ENCODE results near the gene SPTBN4.

Gene SPTBN4

DNA sequence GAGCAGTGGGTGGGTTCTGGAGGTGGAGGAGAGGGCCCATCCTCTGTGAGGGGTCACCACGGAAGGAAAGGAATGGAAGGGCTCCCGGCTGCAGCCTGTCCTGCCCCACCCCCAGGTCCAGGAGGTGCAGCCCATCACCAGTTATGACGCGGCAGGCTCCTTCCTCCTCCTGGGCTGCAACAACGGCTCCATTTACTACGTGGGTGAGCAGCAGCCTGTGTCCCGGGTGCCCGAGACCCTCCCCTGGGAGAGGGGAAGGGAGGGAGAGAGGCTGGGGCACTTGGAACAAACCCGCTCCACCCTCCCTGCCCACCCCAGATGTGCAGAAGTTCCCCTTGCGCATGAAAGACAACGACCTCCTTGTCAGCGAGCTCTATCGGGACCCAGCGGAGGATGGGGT is 116.5 kb downstream of the SPTBN4 start:
- Histone ChIP-seq H3K36me3 (ENCODE audit: control insufficient read depth in 2 of 2, insufficient read depth in 1 of 2, low read length in 2 of 2) (peaks cover 61 to 88% of the 10 kb centered on the region in 2 experiments), H3K4me3 (ENCODE audit: low read depth, low read length) (no peak overlapping the region), H3K4me1 (ENCODE audit: control insufficient read depth, insufficient read depth, low read length) (no peaks in the 10 kb centered on the region; the same call in 1 of the 2 replicates), H3K27ac (ENCODE audit: extremely low read depth, low read depth, low read length) (0 out of 2 replicates have a peak overlapping the region, but pooled peaks have one; percentile 11), H3K9me3 (ENCODE audit: control insufficient read depth, insufficient read depth, low read depth, low read length) (no peaks in the 10 kb centered on the region)
- TF ChIP-seq, protein P1, sequence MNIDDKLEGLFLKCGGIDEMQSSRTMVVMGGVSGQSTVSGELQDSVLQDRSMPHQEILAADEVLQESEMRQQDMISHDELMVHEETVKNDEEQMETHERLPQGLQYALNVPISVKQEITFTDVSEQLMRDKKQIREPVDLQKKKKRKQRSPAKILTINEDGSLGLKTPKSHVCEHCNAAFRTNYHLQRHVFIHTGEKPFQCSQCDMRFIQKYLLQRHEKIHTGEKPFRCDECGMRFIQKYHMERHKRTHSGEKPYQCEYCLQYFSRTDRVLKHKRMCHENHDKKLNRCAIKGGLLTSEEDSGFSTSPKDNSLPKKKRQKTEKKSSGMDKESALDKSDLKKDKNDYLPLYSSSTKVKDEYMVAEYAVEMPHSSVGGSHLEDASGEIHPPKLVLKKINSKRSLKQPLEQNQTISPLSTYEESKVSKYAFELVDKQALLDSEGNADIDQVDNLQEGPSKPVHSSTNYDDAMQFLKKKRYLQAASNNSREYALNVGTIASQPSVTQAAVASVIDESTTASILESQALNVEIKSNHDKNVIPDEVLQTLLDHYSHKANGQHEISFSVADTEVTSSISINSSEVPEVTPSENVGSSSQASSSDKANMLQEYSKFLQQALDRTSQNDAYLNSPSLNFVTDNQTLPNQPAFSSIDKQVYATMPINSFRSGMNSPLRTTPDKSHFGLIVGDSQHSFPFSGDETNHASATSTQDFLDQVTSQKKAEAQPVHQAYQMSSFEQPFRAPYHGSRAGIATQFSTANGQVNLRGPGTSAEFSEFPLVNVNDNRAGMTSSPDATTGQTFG (tag by site-specific recombination; IDR thresholded peaks at IDR 0.05; ENCODE audit: borderline replicate concordance), result no peak
- no peak for TF ChIP-seq ZNF530 (tag by site-specific recombination; IDR thresholded peaks at IDR 0.05; ENCODE audit: low read depth)
- POLR2A ChIA-PET, result interaction anchor here (1.7 kb wide), 1 partner anchor 13 kb away, joined by 7 read pairs; no protein-coding TSS in a partner anchor
- CTCF ChIA-PET, result interaction anchor here (0.9 to 1.4 kb wide), 2 partner anchors 13 to 19 kb away, joined by 4 to 7 read pairs; no protein-coding TSS in a partner anchor

DNA sequence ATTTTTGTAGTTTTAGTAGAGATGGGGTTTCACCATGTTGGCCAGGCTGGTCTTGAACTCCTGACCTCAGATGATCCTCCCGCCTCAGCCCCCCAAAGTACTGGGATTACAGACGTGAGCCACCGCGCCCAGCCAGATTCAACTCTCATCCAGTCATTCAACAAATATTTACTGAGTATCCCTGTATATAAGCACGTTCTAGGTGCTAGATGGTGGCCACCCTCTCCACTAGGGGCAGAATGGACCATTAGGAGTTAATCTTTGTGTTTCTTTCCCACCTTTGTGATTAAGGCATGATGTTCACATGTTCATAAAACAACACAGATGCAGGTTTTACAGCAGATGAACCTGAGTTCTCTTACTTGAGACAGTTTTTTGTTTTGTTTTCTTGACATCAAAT is 117.2 kb downstream of the SPTBN4 start:
- no peak overlapping the region for H3K27ac ChIP-seq (ENCODE audit: extremely low read depth, low read depth, low read length)
- no peaks in the 10 kb centered on the region; the same call in 1 of the 2 replicates for H3K4me1 ChIP-seq (ENCODE audit: control insufficient read depth, insufficient read depth, low read length)
- CTCF ChIA-PET, result interaction anchor here (0.6 to 1.4 kb wide), 4 partner anchors 13 to 152 kb away, joined by 4 to 7 read pairs (median 4); no protein-coding TSS in a partner anchor
- TF ChIP-seq ZNF302 (tag by site-specific recombination; IDR thresholded peaks at IDR 0.05; ENCODE audit: low read depth) (no peak), SCRT1 (tag by site-specific recombination; IDR thresholded peaks at IDR 0.05; ENCODE audit: borderline replicate concordance) (no peak), ZNF37A (tag by site-specific recombination; IDR thresholded peaks at IDR 0.05) (no peak)
- TF ChIP-seq, protein P2, sequence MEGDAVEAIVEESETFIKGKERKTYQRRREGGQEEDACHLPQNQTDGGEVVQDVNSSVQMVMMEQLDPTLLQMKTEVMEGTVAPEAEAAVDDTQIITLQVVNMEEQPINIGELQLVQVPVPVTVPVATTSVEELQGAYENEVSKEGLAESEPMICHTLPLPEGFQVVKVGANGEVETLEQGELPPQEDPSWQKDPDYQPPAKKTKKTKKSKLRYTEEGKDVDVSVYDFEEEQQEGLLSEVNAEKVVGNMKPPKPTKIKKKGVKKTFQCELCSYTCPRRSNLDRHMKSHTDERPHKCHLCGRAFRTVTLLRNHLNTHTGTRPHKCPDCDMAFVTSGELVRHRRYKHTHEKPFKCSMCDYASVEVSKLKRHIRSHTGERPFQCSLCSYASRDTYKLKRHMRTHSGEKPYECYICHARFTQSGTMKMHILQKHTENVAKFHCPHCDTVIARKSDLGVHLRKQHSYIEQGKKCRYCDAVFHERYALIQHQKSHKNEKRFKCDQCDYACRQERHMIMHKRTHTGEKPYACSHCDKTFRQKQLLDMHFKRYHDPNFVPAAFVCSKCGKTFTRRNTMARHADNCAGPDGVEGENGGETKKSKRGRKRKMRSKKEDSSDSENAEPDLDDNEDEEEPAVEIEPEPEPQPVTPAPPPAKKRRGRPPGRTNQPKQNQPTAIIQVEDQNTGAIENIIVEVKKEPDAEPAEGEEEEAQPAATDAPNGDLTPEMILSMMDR (tag by site-specific recombination; IDR thresholded peaks at IDR 0.05), result peak; percentile 66
- TF ChIP-seq, protein P3, sequence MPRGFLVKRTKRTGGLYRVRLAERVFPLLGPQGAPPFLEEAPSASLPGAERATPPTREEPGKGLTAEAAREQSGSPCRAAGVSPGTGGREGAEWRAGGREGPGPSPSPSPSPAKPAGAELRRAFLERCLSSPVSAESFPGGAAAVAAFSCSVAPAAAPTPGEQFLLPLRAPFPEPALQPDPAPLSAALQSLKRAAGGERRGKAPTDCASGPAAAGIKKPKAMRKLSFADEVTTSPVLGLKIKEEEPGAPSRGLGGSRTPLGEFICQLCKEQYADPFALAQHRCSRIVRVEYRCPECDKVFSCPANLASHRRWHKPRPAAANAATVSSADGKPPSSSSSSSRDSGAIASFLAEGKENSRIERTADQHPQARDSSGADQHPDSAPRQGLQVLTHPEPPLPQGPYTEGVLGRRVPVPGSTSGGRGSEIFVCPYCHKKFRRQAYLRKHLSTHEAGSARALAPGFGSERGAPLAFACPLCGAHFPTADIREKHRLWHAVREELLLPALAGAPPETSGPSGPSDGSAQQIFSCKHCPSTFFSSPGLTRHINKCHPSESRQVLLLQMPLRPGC (tag by site-specific recombination; IDR thresholded peaks at IDR 0.05), result no peak
- no peak overlapping the region for H3K4me3 ChIP-seq (ENCODE audit: low read depth, low read length)
- H3K9me3 ChIP-seq (ENCODE audit: control insufficient read depth, insufficient read depth, low read depth, low read length), result no peaks in the 10 kb centered on the region
- peaks cover 65 to 82% of the 10 kb centered on the region in 2 experiments for H3K36me3 ChIP-seq (ENCODE audit: control insufficient read depth in 2 of 2, insufficient read depth in 1 of 2, low read length in 2 of 2)
- POLR2A ChIA-PET, result interaction anchor here (1.7 kb wide), 1 partner anchor 13 kb away, joined by 7 read pairs; no protein-coding TSS in a partner anchor

DNA sequence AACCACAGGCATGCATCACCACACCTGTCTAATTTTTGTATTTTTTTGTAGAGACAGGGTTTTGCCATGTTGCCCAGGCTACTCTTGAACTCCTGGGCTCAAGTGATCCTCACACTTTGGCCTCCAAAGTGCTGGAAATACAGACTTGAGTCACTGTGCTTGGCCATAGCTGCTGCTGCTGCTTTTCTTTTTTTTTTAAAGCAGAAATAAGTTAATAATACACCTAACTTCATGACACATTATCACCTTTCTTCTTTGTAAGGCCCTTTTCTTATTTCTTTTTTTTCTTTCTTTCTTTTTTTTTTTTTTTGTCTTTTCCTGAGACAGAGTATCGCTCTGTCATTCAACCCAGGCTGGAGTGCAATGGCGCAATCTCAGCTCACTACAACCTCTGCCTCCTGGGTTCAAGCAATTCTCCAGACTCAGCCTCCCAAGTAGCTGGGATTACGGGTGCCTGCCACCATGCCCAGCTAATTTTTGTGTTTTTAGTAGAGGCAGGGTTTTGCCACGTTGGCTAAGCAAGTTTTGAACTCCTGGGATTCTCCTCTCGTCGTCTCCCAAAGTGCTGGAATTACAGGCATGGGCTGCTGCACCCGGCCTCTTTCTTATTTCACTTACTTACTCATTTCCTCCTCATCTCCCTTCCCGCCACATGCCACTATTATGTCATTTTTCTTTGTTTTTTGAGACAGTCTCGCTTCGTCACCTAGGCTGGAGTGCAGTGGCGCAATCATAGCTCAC is 118.6 kb downstream of the SPTBN4 start:
- no peaks in the 10 kb centered on the region for H3K9me3 ChIP-seq (ENCODE audit: control insufficient read depth, insufficient read depth, low read depth, low read length)
- no peak overlapping the region for H3K4me3 ChIP-seq (ENCODE audit: low read depth, low read length)
- H3K36me3 ChIP-seq (ENCODE audit: control insufficient read depth in 2 of 2, insufficient read depth in 1 of 2, low read length in 2 of 2), result peaks cover 60 to 71% of the 10 kb centered on the region in 2 experiments
- CTCF ChIA-PET, result interaction anchor here (1.3 to 3.2 kb wide), 3 partner anchors 13 to 18 kb away, joined by 8 to 13 read pairs (median 12); no protein-coding TSS in a partner anchor
- POLR2A ChIA-PET, result interaction anchor here (0.7 to 1.8 kb wide), 4 partner anchors 7 to 1670 kb away, joined by 3 to 7 read pairs (median 4); no protein-coding TSS in a partner anchor
- no peak overlapping the region; the same call in 1 of the 2 replicates for H3K27ac ChIP-seq (ENCODE audit: extremely low read depth, low read depth, low read length)
- H3K4me1 ChIP-seq (ENCODE audit: control insufficient read depth, insufficient read depth, low read length), result no peaks in the 10 kb centered on the region; the same call in 1 of the 2 replicates
- TF ChIP-seq SCRT1 (tag by site-specific recombination; IDR thresholded peaks at IDR 0.05; ENCODE audit: borderline replicate concordance) (no peak), ZNF529 (tag by site-specific recombination; IDR thresholded peaks at IDR 0.05; ENCODE audit: insufficient replicate concordance) (no peak), ZNF629 (tag by site-specific recombination; IDR thresholded peaks at IDR 0.05) (peak; percentile 74; the same call in 1 of the 2 replicates), PRDM1 (tag by site-specific recombination; IDR thresholded peaks at IDR 0.05) (0 out of 2 replicates have a peak, but pooled peaks have one; percentile 4), ZNF223 (tag by site-specific recombination; IDR thresholded peaks at IDR 0.05) (no peak), ZNF510 (tag by site-specific recombination; IDR thresholded peaks at IDR 0.05; ENCODE audit: insufficient replicate concordance) (no peak), ZBTB48 (tag by site-specific recombination; IDR thresholded peaks at IDR 0.05) (no peak), REPIN1 (tag by site-specific recombination; IDR thresholded peaks at IDR 0.05; ENCODE audit: low read depth) (no peak), ZNF133 (tag by site-specific recombination; IDR thresholded peaks at IDR 0.05) (no peak), ZNF701 (tag by site-specific recombination; IDR thresholded peaks at IDR 0.05) (no peak), GLIS1 (tag by site-specific recombination; IDR thresholded peaks at IDR 0.05) (peak; percentile 49), ZBTB17 (tag by site-specific recombination; IDR thresholded peaks at IDR 0.05) (no peak)
- TF ChIP-seq, protein P4, sequence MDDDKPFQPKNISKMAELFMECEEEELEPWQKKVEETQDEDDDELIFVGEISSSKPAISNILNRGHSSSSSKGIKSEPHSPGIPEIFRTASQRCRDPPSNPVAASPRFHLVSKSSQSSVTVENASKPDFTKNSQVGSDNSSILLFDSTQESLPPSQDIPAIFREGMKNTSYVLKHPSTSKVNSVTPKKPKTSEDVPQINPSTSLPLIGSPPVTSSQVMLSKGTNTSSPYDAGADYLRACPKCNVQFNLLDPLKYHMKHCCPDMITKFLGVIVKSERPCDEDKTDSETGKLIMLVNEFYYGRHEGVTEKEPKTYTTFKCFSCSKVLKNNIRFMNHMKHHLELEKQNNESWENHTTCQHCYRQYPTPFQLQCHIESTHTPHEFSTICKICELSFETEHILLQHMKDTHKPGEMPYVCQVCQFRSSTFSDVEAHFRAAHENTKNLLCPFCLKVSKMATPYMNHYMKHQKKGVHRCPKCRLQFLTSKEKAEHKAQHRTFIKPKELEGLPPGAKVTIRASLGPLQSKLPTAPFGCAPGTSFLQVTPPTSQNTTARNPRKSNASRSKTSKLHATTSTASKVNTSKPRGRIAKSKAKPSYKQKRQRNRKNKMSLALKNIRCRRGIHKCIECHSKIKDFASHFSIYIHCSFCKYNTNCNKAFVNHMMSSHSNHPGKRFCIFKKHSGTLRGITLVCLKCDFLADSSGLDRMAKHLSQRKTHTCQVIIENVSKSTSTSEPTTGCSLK (tag by site-specific recombination; IDR thresholded peaks at IDR 0.05), result no peak
- TF ChIP-seq, protein P5, sequence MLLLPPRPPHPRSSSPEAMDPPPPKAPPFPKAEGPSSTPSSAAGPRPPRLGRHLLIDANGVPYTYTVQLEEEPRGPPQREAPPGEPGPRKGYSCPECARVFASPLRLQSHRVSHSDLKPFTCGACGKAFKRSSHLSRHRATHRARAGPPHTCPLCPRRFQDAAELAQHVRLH (tag by site-specific recombination; IDR thresholded peaks at IDR 0.05), result no peak

Measured in HEK293 (cell line).